IPS-11a (cell line): ENCODE data around the gene CLSTN3.
"Not testable (repeated sequence)": the region's sequence is repeated elsewhere in the genome, so short reads cannot be mapped to it uniquely, and the experiment has no call there.

Source experiments
- H3K4me3 ChIP-seq: one replicate; pipeline ENCODE4 v1.5.1; 2013; ENCODE audit warnings: low read depth, low read length, control low read depth

The CLSTN3 gene

GRCh38 chr12:7186058-7186457 is 55.9 kb downstream of the CLSTN3 start:
- not testable (repeated sequence) for H3K4me3 ChIP-seq

- peak overlapping the region; percentile 53 for H3K4me3 ChIP-seq
These were observed 58.6 kb downstream of the CLSTN3 start for GRCh38 chr12:7188562-7189397.

GRCh38 chr12:7189398-7190267 is 59.5 kb downstream of the CLSTN3 start, which contains the start of gene PEX5:
Gene PEX5, plus strand, starts transcription at chr12:7189686. Its CDS starts 692 bp downstream, at chr12:7190378.
- H3K4me3 ChIP-seq, result peak within 1 kb of the TSS; percentile 92

- peak overlapping the region; percentile 92 for H3K4me3 ChIP-seq
These were observed 60.3 kb downstream of the CLSTN3 start for GRCh38 chr12:7190268-7191055.

GRCh38 chr12:7193674-7194073 is 63.5 kb downstream of the CLSTN3 start:
- H3K4me3 ChIP-seq, result no peak overlapping the region

GRCh38 chr12:7197841-7198240 is 67.7 kb downstream of the CLSTN3 start:
- no peak overlapping the region for H3K4me3 ChIP-seq

- no peak overlapping the region for H3K4me3 ChIP-seq
These were observed 72.9 kb downstream of the CLSTN3 start for GRCh38 chr12:7203109-7203508.

GRCh38 chr12:7205091-7205490 is 74.9 kb downstream of the CLSTN3 start:
- no peak overlapping the region for H3K4me3 ChIP-seq

- H3K4me3 ChIP-seq, result no peak overlapping the region
These were observed 76.5 kb downstream of the CLSTN3 start for GRCh38 chr12:7206691-7207090.

GRCh38 chr12:7207866-7208625 is 77.9 kb downstream of the CLSTN3 start:
- no peak overlapping the region for H3K4me3 ChIP-seq
